GM03348 (cell line): ENCODE results near the gene FAR2.
"Not testable (repeated sequence)": the region's sequence is repeated elsewhere in the genome, so short reads cannot be mapped to it uniquely, and the experiment has no call there.

Experiments used
- DNase-seq: peaks from one replicate; pipeline ENCODE4 v3.0.0; 2012; ENCODE audit warnings: low spot score

FAR2 gene

GRCh38 chr12:29333178-29333577, 184.1 kb downstream of the FAR2 start:
- no peak for DNase-seq

- no peak for DNase-seq
Observed at GRCh38 chr12:29334937-29335336, 185.9 kb downstream of the FAR2 start.

- DNase-seq: no peak
Observed at GRCh38 chr12:29337325-29337724, 188.2 kb downstream of the FAR2 start.

- no peak for DNase-seq
Observed at GRCh38 chr12:29343022-29343799, 194.1 kb downstream of the FAR2 start.

GRCh38 chr12:29346769-29347421, 197.8 kb downstream of the FAR2 start:
- no peak for DNase-seq

GRCh38 chr12:29350080-29350479, 201.0 kb downstream of the FAR2 start:
- DNase-seq: peak; percentile 23

- no peak for DNase-seq
Observed at GRCh38 chr12:29354954-29355353, 205.9 kb downstream of the FAR2 start.

GRCh38 chr12:29365091-29365490, 216.0 kb downstream of the FAR2 start:
- DNase-seq: no peak

GRCh38 chr12:29374012-29374411, 224.9 kb downstream of the FAR2 start:
- DNase-seq: no peak

GRCh38 chr12:29374913-29375312, 225.8 kb downstream of the FAR2 start:
- no peak for DNase-seq

GRCh38 chr12:29376118-29376517, 227.0 kb downstream of the FAR2 start:
- no peak for DNase-seq

- DNase-seq: peak; percentile 93
Observed at GRCh38 chr12:29380536-29381523, 231.8 kb downstream of the FAR2 start, which contains the start of gene ERGIC2. Gene ERGIC2 (minus strand): TSS chr12:29381172. CDS start chr12:29371633, 9,539 bp downstream.

- no peak for DNase-seq
Observed at GRCh38 chr12:29382251-29382650, 233.2 kb downstream of the FAR2 start.

- DNase-seq: not testable (repeated sequence)
Observed at GRCh38 chr12:29385194-29385593, 236.1 kb downstream of the FAR2 start.
